NCI-H1436 treated with DMSO at 0.1 percent for 48 hours (cell line): ENCODE results near the gene GRHL1.
"Not testable (repeated sequence)": the region's sequence is repeated elsewhere in the genome, so short reads cannot be mapped to it uniquely, and the experiment has no call there.

ENCODE experiments used
- DNase-seq: peaks from one replicate; lab custom pipeline; 2025; lab: John Stamatoyannopoulos, UW

Gene GRHL1

GRCh38 chr2:10026940-10027569 lies 75.6 kb downstream of the GRHL1 start:
- DNase-seq: no peak

GRCh38 chr2:10027660-10028330 lies 76.3 kb downstream of the GRHL1 start:
- no peak for DNase-seq

DNA sequence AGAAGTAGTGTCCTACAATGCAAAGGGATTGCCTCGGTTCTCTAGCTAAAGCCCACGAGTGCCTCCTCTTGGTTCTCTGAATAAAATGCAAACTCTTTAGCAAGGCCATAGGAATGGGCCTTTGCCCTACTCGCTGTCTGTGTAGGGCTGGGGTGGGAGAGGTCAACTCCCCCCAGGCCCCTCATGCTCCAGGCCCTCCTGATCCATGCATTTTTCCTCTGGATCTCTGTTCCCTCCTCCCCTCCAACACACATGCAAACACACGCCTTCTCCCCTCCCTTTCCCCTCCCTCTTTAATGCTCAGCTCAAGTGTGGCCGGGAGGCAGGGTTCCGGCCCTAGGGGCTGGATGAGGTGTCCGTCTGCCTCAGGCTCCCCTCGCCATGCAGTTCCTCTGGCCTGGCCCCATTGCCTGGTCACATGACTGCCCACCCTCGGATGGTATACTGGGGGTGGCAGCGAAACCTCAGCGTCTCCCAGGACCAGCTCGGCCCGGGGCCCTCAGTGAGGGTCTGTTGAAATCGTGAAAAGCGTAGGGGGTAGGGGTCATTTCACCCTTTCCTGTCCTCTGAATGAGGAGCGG lies 77.0 kb downstream of the GRHL1 start:
- DNase-seq: no peak

DNA sequence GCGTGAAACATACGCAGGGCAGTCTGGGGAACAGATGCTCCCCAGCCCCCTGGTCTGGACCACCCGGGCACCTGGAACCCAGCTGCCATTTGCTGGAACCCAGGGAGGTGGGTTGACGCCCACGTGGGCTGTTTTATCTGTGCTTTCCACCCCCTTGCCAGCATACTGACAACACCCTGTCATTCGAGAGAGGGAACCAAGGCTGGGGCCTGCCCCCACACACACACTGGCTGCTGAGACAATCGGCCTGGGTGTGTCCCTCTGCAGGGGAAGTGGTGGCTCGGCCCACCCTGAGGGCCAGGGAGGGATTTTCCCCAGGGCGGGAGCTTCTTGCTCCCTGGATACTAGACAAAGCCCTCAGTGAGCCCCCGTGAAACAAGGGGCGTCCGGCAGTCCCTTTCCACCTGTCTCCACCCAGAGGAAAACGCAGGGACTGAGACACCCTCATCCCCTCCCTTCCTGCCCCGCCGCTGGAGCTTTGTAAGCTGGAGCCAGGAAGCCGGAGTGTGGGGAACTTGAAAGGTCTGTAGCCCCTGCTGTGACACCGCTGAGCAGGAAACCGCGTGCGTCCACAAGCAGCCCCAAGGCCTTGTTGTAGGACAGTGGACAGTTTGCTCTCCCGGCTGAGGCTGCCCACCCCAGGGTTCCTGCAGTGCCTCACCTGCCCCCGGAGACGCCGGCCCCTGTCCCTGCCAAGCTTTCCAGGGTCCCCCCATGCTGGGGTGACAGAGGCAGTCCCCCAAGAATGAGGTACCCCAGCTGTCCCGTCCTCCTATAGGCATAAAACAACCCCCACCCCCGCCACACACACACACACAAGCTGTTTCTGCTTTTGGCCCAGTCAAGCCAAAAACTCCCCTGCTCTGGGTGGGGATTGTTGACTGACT lies 77.7 kb downstream of the GRHL1 start:
- no peak for DNase-seq

DNA sequence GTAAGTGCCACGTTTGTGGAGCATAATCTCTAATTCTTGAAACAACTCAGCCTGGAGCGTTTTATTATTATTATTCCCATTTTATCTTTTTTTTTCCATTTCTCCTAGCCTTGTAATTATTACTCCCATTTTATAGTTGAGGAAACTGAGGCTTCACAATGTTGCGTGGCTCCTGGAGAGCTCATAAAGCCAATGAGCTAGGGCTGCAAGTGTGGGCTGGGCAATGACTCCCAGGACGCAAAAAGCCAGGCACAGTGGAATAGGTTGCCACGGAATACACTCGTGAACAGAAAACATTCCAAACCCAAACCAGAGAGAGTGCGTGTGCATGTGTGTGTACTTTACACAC lies 78.4 kb downstream of the GRHL1 start:
- no peak for DNase-seq

- DNase-seq: no peak
Observed at GRCh38 chr2:10030311-10030736, 78.8 kb downstream of the GRHL1 start.

DNA sequence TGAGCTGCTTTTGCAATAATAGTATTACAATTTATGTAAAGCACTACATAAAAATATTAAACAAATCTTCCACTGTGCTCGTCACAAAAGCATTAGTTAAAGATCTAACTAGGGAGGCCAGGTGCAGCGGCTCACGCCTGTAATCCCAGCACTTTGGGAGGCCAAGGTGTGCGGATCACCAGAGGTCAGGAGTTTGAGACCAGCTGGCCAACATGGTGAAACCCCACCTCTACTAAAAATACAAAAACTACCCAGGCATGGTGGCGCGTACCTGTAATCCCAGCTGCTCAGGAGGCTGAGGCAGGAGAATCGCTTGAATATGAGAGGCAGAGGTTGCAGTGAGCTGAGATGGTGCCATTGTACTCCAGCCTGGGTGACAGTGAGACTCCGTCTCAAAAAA lies 79.3 kb downstream of the GRHL1 start:
- DNase-seq: not testable (repeated sequence)

- no peak for DNase-seq
Observed at GRCh38 chr2:10031886-10032745, 80.6 kb downstream of the GRHL1 start.

DNA sequence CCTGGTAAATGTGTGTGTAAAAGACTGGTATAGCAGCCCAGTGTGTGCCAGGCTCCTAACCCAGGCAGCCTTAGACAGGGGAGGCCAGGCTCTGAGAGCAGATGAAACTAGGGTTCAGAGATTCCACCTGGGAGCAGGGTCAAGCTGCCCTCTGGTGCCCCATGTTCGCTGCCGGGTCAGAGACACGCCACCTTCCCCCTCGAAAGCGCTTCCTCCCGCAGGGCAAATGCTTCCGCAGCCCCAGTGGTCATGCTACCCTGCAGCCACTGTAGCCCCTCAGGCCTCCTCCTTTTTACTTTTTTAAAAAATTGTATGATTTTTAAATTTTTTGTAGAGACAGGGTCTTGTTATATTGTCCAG lies 81.2 kb downstream of the GRHL1 start:
- DNase-seq: no peak

DNA sequence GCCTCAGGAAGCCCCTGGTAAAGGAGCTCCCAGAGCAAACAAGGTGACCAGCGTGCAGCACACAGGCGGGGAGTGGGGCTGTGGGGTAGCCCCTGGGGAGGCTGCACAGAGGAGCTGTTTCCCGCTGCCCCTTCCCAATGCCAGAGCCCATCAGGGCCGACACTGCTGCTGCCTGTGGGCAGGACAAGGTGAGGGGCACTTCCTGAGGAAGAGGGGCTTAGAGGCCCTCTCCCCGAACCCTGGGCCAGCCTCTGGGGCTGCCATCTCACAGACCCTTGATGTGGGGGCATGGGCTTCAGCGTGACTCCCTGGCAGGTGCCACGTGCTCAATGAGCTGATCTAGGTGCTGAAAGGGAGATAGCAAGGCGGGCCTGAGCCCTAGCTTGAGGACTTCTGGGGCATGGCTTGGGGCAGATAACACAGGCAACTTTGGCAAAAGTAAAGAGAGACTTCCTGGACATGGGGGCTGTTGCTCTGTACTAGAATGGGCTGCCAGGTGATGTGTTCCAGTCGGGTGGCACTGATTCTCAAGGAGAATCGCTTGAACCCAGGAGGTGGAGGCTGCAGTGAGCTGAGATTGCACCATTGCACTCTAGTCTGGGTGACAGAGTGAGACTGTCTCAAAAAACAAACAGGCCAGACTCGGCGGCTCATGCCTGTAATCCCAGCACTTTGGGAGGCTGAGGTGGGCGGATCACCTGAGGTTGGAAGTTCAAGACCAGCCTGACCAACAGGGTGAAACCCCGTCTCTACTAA lies 81.9 kb downstream of the GRHL1 start:
- DNase-seq: no peak

DNA sequence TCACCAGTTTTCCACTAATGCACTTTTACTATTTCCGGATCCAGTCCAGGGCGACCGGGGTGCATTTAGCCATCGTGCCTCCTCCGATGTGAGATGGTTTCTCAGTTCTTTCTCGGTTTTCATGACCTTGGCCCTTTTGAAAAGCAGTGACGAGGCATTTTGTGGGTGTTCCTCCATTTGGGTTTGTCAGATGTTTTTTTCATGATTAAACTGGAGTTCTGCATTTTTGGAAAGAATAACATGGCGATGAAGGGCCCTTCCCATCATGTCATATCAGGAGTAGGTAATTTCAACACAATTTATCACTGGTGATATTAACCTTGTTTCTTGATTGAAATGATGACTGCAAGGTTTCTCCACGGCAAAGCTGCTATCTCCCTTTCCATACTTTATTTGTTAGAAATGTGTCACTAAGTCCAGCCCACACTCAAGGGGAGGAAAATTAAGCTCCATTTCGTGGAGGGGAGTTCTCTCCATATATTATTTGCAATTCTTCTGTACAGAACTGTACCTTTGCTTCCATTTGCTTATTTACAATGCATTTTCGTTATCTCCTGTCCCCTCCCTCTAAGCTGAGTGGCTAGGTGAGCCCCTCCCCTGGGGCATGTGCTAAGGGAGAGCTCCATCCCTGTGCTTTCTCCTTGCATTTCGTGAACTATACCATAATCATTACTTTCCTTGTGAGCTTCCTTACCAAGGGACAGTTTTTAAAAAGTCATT lies 83.0 kb downstream of the GRHL1 start:
- no peak for DNase-seq

DNA sequence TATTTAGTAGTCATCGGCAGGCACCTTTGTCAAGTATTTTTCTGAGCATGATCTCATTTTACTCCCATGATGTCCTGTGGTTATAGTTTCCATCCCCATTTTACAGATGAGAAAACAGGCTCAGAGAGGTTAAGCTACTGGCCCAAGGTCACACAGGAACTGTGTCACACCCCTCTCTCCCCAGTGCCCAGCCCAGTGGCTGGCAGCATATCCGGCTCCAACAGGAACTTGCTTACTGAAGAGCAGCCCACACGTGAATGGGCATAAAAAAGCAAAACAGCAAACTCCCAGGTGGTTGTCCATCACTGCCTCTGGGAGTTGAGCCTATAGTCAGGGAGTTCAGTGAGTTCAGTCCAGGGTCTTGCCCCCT lies 83.5 kb downstream of the GRHL1 start:
- DNase-seq: no peak

GRCh38 chr2:10035633-10036032 lies 84.1 kb downstream of the GRHL1 start:
- no peak for DNase-seq

DNA sequence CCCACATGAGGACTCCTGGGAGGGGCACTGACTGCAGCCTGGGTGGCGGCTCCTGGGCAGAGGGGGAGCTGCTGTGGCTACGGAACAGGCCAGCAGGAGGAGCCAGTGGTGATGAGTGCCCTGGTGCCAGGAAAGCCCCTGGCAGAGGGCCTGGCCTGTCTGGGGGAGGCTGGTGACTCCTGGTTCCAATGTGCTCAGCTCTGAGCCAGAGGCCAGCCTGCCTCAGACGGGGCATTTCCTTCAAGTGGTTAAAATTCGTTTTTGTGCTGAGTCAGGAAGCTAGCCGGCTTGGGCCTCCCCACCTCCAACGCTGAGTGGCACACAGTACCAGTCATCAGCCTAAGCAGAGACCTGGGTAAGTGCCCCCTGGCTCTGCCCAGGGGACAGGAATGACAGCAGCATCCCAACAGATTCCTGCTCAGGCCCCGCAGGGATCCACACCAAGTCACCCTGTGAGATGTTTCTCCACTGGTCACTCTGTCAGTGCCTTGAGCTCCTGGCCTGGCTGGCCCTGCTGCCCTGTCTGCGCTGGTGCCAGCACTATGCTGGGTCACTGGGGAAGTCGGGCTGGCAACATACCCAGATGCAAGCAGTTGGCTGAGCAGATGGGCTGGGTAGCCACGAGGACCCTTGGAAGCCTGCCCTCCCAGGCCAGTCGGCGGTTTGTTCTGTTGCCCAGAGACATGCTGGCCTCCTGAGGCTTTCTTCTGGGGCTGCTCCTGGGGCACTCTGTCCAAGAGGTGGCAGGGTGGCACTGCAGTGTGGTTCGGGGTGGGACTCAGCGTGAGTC lies 84.8 kb downstream of the GRHL1 start:
- DNase-seq: no peak

- no peak for DNase-seq
Observed at GRCh38 chr2:10038123-10038522, 86.6 kb downstream of the GRHL1 start.

DNA sequence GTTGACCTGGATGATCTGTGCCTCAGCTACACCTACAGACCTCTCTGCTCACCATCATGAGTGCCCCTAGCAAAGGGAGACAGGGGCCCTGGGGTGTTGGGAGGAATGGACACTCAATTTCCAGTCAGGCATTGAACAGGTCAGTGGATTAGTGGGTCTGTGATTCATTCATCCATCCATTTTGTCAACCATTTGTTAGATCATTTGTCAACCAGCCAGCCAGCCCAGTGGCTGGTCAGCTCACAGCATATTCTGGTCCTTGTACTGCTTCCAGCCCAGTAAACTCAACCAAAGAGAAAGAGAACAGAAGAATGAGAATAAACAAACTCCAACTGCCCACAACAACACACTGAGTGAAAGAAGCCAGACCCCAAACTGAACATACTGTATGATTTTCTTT lies 87.2 kb downstream of the GRHL1 start:
- DNase-seq: no peak

GRCh38 chr2:10039658-10040410 lies 88.3 kb downstream of the GRHL1 start:
- no peak for DNase-seq

DNA sequence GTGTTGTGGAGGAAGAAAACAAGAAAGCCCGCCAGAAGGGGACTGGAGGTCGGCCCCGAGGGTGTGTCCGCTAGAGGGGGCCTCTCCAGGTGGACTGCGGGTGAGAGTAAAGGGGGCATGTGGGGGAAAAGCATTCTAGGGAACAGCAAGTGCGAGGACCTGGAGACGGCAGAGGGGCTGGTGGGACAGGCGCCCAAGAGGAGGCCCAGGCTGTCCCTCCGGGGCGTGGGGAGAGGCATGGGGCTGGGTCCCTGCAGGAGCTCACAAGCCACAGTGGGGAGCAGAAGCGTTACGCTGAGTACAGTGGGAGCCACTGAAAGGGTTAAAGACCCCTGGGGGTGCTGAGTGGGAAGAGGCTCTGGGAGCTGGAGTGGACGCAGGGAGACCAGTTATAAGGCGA lies 90.2 kb downstream of the GRHL1 start:
- no peak for DNase-seq
